G401 (cell line): Measurements from ENCODE around the gene ZNF260. TPM values are rescaled to one million over a fixed set of nuclear protein-coding genes. Genes with fewer than 3 reads are reported as not detected.

Experiments
- DNase-seq: peaks from one replicate; pipeline ENCODE4 v3.0.0-alpha.2; 2015; ENCODE audit warnings: low spot score
- in situ Hi-C: cut with HindIII; loops from 2 replicates; pipeline ENCODE4 v1.10.0; 2016; ENCODE audit warnings: low sequenced_read_pairs, mixed read lengths
- total RNA-seq: library from RNA; depleted of rRNA; stranded (reverse); fragments of >200 nt; shearing (Covaris generic); gene quantifications from 2 replicates; pipeline ENCODE4 v1.2.3, GENCODE V29; 2014; rRNA removed

ZNF260 gene
- total RNA-seq = 7.0 and 69.0 TPM in 2 replicates

DNA sequence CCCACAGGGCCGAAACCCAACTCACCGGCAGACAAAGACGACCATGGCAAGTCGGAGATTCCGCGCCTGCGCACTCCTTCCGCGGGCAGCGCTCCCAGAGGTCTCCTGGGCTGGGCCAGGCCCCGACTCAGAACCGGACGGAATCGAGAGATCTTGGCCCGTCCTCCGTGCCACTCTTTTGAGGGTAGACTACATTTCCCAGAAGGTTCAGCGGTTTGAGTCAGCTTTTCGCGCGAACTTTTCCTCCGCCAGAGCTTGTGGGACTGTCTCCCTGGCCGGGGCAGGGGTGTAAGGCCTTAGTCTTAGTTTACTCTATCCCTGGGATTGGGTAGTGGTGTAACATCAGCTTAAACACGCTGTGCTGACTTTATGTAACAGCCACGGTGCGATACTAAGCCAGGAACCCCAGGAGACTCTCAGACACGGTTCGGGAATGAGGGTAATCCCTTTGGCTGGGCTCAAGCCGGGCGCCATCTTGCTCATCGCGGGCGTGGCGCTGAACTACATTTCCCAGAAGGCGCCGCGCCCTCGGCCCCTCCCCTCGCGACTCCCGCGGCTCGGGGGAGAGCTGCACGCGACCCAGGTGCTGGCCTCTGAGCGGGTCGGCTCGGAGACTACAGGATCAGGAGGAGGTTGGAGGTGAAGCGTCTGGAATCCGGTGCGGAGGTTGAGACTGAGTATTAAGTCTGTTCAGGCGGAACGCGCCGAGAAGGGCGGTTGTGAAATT, at the start of gene ZNF260:
Gene ZNF260, minus strand, starts transcription at position 78 of the 727 bp plus-strand sequence. CDS start 13,033 bp downstream, outside the sequence.
- in situ Hi-C loops = no loop called here
- DNase-seq = peak; percentile 99

DNA sequence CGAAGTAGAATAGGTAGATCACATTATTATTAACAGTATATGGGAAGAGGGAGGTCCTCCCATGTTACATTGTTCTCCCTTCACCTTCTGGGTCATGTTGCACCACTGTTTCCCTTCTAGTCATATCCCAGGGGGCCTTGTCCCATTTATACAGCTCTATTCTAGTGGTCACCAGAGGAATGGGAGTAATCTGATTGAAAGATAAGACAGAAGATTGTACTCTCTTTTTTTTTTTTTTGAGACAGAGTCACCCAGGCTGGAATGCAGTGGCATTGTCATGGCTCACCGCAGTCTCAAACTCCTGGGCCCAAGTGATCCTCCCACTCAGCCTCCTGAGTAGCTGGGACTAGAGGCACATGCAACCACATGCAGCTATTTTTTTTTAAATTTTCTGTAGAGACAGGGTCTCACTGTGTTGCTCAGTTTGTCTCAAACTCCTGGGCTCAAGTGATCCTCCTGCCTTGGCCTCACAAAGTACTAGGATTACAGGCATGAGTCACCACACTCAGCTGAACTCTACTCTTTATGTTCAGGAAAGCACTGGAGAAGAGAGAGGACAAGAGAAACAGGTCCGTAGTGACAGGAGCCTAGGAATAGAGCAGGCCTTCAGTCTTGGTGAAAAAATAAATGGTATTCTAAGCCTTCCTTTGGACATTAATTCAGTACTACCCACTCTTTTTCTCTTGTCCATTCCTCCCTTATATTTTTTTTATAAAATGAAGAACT, 49.4 kb upstream of the ZNF260 start:
- DNase-seq = no peak
- in situ Hi-C loops = no loop called here

- no peak for DNase-seq
- in situ Hi-C loops = no loop called here
Observed at GRCh38 chr19:36574741-36575140, 46.7 kb upstream of the ZNF260 start.

- in situ Hi-C loops = no loop called here
- DNase-seq = peak; percentile 23
Observed at GRCh38 chr19:36573895-36574720, 46.0 kb upstream of the ZNF260 start.

DNA sequence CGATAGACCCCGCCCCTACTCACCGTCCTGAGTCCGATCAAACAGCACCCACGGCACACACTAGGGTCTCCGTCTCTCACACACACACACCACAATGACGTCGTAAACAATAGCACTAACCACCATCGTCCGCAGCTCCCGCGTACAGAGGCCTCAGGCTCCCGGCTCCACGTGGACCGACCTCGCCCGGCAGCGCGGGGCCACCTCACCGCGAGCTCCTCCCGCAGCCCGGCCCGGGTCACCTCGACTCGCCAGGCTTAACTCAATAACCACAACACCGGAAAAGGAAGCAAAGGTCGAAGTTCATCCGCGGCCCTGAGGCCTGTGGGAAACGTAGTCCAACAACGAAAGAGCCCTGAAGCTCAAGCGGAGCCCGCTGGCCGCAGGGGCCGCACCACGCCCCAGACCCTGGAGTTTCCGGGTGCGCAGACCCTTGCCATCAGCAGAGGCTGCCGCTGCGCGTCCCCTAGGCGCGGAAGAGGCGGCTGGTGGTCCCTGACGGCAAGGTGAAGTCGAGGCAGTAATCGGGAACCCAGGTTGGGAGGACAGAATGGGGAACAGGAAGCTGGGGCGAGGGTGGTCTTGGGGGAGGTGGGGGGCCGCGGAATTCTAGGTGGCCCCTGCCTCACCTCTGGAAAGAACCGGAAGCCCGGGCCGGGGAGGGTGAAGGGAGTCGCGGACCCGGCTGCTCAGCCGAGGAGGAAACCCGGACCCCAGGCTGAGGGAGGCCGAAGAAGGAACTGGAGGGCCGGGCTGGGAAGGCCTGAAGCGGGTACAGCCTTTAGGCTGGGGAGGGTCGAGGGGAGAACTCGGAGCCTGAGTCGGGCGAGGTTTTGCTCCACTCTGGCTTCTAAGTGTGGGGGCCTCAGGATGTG, 45.2 kb upstream of the ZNF260 start, which contains the start of gene ZNF529:
Gene ZNF529, minus strand, starts transcription at position 273 of the 875 bp plus-strand sequence. CDS start 946 bp downstream, outside the sequence.
- in situ Hi-C loops = no loop called here

GRCh38 chr19:36572593-36573019, 44.5 kb upstream of the ZNF260 start:
- DNase-seq = no peak
- in situ Hi-C loops = no loop called here

More for the DNA sequence above, 45.2 kb upstream of the ZNF260 start, which contains the start of gene ZNF529:
- DNase-seq = peak; percentile 96

- DNase-seq = no peak
- in situ Hi-C loops = no loop called here
Observed at GRCh38 chr19:36564391-36564790, 36.3 kb upstream of the ZNF260 start.

DNA sequence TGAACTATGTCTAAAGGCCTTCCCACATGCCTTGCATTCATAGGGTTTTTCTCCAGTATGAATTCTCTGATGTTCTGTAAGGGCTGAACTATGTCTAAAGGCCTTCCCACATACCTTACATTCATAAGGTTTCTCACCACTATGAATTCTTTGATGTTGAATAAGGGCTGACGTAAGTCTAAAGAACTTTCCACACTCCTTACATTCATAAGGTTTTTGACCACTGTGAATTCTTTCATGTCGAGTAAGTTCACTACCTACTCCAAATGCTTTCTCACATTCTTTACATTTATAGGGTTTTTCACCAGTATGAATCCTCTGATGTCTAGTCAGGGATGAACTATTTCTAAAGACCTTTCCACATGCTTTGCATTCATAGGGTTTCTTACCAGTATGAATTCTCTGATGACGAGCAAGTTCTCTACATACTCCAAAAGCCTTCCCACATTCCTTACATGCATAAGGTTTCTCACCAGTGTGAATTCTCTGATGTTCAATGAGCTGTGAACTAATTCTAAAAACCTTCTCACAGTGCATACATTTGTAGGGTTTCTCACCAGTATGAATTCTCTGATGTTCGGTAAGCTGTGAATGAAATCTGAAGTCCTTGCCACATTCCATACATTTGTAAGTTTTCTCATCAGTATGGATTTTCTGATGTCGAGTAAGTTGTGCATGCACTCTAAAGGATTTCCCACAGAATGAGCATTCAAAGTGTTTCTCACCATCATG, 19.1 kb upstream of the ZNF260 start:
- in situ Hi-C loops = no loop called here
- DNase-seq = no peak

GRCh38 chr19:36528921-36529518, 949 bp upstream of the ZNF260 start:
- DNase-seq = no peak
- in situ Hi-C loops = no loop called here

DNA sequence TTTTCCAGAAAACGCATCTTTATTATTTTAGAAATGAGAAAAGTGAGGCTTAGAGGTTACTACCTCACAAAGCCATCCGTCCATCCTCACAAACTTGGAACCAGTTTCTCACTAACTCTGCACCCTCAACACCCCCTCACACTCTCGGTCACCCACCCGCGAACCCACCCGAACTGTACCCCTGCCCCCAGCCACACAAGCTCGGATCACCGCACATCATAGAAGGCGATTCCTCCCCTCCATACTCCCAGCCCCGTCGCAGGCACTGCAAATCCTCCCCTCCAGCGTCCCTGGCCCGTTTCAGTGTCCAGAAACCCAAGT, 238 bp downstream of the ZNF260 start:
- no peak for DNase-seq
- in situ Hi-C loops = no loop called here

GRCh38 chr19:36527341-36527740, 730 bp downstream of the ZNF260 start:
- DNase-seq = peak; percentile 4
- in situ Hi-C loops = no loop called here

DNA sequence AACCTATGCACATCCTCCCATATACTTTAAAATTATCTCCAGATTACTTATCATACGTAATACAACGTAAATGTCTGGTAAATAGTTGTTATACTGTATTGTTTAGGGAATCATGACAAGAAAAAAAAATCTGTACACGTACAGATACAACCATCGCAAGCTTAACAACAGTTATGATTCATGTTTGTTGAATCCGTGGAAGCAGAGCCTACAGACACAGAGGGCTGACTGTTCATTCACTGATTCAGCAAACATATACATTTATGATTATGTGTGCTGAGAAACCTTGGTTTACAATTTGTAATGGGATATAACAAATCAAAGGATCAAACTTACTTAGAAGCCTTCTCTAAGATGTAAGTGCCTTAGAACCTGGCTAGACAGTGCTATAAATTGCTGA, 1.5 kb downstream of the ZNF260 start:
- DNase-seq = no peak
- in situ Hi-C loops = no loop called here

- in situ Hi-C loops = no loop called here
- no peak for DNase-seq
Observed at GRCh38 chr19:36524617-36525016, 3.5 kb downstream of the ZNF260 start.

DNA sequence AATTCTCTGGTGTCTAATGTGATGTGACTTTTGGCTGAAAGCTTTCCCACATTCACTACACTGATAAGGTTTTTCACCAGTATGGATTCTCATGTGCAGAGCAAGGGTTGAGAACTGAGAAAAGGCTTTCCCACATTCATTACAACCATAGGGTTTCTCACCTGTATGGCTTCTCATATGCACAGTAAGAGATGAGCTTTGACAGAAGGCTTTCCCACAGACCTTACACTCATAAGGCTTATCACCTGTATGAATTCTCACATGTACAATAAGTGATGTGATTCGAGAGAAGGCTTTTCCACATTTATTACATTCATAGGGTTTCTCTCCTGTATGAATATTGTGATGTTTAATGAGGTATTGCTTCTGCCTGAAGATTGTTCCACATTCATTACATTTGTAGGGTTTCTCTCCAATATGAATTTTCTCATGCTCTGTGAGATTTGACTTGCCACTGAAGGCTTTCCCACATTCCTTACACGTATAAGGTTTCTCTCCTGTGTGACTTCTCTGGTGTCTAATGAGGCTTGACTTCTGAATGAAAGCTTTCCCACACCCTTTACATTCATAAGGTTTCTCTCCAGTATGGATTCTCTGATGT, 14.0 kb downstream of the ZNF260 start:
- no peak for DNase-seq
- in situ Hi-C loops = no loop called here

GRCh38 chr19:36508325-36508724, 19.7 kb downstream of the ZNF260 start:
- in situ Hi-C loops = no loop called here
- no peak for DNase-seq

GRCh38 chr19:36501973-36502372, 26.1 kb downstream of the ZNF260 start:
- DNase-seq = no peak
- in situ Hi-C loops = no loop called here

DNA sequence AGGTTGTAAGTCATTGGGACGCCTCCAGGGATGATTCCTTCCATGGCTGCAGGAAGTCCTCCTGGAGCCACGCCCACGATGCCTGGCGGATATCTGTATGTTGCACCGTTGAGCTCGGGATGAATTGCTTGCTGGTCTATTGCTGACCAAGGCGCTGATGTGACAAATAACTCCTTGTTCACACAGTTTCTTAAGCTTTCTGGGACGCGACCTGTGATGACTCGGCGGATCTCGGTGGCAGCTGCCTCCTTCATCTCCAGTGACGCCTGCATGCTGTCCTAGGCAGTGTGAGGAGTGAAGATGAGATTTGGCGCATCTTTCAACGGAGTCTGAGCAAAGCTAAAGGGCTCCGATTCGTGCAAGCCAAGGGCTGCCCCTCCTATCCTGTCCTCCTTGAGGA, 31.1 kb downstream of the ZNF260 start:
- in situ Hi-C loops = no loop called here

More for the DNA sequence above, 31.1 kb downstream of the ZNF260 start:
- DNase-seq = no peak
